HG03095 (cell line): Measurements from ENCODE around the gene LSS.
"Not testable (repeated sequence)": the region's sequence is repeated elsewhere in the genome, so short reads cannot be mapped to it uniquely, and the experiment has no call there.

Experiments
- ATAC-seq: cut with Tn5 transposase; IDR thresholded peaks from one replicate; pipeline ENCODE4 v1.9.1; 2021; ENCODE audit warnings: moderate library complexity; ENCODE audit not compliant: unreplicated experiment

The LSS gene

GRCh38 chr21:46206163-46207005 is 22.2 kb downstream of the LSS start:
- ATAC-seq, result no peak

DNA sequence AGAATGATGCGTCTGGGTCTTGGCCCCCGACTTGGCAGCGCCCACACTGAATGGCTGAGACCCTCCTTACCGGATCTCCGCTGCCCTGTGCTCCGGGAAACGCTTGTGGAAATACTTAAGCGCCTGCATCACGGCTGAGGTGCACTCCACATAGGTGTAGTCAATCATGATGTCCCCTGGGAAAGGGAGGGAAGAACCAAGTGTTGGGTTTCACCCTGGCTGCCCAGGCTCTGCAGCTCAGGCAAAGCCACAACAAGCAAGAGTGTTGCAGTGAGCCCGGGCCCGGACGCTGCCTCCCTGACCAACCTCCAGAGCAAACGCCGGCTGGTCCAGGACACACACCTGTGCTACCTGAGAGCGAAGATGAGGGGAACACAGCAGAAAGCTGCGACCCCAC is 22.8 kb downstream of the LSS start:
- ATAC-seq, result no peak

- ATAC-seq, result no peak
Observed at GRCh38 chr21:46205166-46205565, 23.4 kb downstream of the LSS start.

- ATAC-seq, result no peak
Observed at GRCh38 chr21:46203203-46203600, 25.4 kb downstream of the LSS start.

DNA sequence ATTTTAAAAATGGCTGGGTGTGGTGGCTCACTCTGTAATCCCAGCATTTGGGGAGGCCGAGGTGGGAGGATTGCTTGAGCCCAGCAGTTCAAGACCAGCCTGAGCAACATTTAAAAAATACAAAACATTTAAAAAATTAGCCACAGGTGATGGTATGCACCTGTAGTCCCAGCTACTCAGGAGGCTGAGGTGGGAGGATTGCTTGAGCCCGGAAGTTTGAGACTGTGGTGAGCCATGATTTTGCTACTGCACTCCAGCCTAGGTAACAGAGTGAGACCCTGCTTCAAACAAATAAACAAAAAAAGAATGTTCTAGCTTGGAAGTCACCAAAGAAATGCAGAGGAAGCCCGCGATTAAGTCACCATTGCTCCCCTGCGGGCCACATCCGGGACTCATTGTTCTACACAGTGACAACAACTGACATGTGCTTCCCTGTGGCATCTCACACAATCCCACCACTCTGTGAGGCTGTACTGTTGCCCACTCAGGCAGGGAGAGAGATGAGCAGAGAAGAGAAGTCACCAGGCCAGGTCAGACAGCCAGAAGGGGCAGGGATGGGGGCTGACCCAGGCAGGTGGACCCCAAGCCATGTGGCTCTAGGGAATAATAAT is 25.9 kb downstream of the LSS start:
- ATAC-seq, result no peak

- ATAC-seq, result not testable (repeated sequence)
Observed at GRCh38 chr21:46200877-46201803, 27.4 kb downstream of the LSS start.

DNA sequence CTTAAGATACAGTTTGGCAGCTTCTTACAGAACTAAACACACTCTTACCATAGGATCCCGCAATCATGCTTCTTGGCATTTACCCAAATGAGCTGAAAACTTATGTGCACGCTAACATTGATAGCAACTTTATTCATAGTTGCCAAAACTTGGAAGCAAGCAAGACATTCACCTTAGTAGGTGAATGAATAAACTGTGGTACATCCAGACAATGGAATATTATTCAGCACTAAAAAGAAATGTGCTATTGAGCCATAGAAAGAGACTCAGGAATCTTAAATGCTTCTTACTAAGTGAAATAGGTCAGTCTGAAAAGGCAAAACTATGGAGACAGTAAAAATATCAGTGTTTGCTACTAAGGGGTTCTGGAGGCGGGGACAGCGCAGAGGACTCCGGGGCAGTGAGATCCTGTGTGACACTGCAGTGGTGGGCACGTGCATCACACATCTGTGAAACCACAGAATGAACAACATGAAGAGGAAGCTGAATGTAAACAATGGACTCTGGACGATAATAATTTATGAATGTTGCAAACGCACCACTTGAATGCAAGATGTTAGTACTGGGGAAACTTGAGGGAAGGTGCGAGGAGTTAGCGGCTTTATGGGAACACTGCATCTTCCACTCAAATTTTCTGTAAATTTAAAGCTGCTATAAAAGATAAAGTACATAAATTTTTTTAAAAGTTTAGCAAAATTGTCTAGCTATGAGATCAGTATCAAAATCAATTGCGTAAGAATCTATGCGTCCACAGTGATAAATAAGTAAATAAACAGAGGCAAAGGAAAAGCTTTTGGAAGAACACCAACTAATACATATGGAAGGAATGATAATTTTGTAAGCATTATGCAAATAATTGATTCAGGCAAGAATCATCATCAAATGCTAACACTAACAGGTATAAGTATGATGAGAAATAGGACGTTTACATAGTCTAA is 28.9 kb downstream of the LSS start:
- no peak for ATAC-seq

GRCh38 chr21:46196733-46197132 is 31.8 kb downstream of the LSS start:
- ATAC-seq, result no peak

- no peak for ATAC-seq
Observed at GRCh38 chr21:46195595-46196195, 32.9 kb downstream of the LSS start.

- ATAC-seq, result no peak
Observed at GRCh38 chr21:46194374-46195334, 33.9 kb downstream of the LSS start.

GRCh38 chr21:46193829-46194373 is 34.7 kb downstream of the LSS start:
- no peak for ATAC-seq

- no peak for ATAC-seq
Observed at GRCh38 chr21:46191686-46192575, 36.6 kb downstream of the LSS start.

DNA sequence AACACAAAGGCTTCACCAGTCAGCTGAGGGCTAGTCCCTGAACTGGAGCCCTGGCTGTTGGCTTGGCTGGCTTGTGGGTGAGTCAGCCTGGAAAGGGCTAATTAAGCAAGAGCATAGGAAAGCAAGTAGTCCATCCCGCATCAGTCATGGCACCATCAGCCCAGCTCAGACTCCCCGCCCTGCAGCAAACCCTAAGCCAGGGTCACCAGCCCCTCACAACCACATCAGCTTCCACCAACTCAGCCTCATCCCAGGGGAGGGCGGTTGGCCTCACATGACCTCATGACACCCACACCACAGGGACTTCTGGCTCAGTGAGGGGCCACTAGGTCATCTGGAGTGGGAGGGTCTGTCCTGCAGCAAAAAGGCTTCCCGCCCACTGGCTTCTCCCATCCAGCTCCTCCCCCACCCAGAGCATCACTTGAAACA is 37.3 kb downstream of the LSS start:
- ATAC-seq, result no peak

GRCh38 chr21:46190491-46191131 is 38.0 kb downstream of the LSS start:
- ATAC-seq, result no peak

DNA sequence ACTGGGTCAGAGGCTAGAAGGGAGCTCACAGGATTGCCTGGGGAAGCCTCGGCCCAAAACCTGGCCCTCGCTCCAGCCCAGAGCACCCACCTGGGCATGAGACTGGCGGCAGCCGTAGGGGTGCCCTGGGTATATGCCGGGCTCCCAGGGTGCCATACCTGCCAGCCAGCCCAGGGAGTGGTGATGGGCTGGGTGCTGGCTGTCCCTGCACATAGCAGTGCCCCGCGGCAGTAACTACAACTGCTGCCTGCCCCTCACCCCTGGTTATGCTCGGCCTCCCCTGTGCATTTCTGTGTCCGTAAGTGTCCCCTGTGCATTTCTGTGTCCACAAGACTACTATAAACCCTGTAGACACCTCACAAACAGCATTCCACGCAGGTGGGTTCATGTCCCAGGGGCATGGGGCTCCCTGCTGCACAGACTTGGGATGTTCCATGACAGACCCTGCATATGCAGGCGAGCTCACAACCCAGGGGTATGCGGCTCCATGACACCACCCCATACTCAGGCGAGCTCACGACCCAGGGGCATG is 38.5 kb downstream of the LSS start:
- no peak for ATAC-seq

- ATAC-seq, result no peak
Observed at GRCh38 chr21:46189213-46189958, 39.2 kb downstream of the LSS start.
